ENCODE data around the gene VWA3B.

GRCh38 chr2:98122524-98122923 lies 35.6 kb downstream of the VWA3B start:
- no peak for TF ChIP-seq CTCF (IDR thresholded peaks at IDR 0.05)
- no peak for TF ChIP-seq POLR2A (IDR thresholded peaks at IDR 0.05)

Measured in esophagus squamous epithelium (tissue), 4 donors.